GM12878 (cell line): ENCODE results near the gene ATN1. TPM values are rescaled to one million over a fixed set of nuclear protein-coding genes. Genes with fewer than 3 reads are reported as not detected.

Source experiments
- ATAC-seq: fragments of 200-7000 bp; cut with Tn5 transposase; 3 replicates; pipeline ENCODE4 v1.9.1; 2020; ENCODE audit warnings: mild to moderate bottlenecking, moderate library complexity
- BruUV-seq: library from RNA; stranded (reverse); fragments of 400-500 nt; replicated peaks from 2 replicates; lab custom pipeline; 2021; lab: Mats Ljungman, UMichigan
- CTCF ChIA-PET: fragments of 300-600 bp; sonication (Branson Sonifier 250); formaldehyde crosslinking; extraction: SDS; loops from one replicate; lab custom pipeline; 2021; ENCODE audit warnings: inconsistent platforms; lab: Yijun Ruan, JAX
- POLR2A ChIA-PET: fragments of 350-600 bp; formaldehyde crosslinking; extraction: SDS; loops from one replicate; lab custom pipeline; 2021; ENCODE audit warnings: inconsistent platforms; lab: Charles Lee
- RAD21 ChIA-PET: fragments of 300-600 bp; sonication (Branson Sonifier 250); formaldehyde crosslinking; loops from one replicate; lab custom pipeline; 2023; ENCODE audit warnings: antibody characterized with exemption; ENCODE audit not compliant: unreplicated experiment; lab: Charles Lee
- SMC1A ChIA-PET: fragments of 300-600 bp; sonication (Branson Sonifier 250); formaldehyde crosslinking; loops from one replicate; lab custom pipeline; 2023; ENCODE audit not compliant: unreplicated experiment, uncharacterized antibody; lab: Charles Lee
- DNase-seq: peaks from one replicate; pipeline ENCODE4 v3.0.0-alpha.2; 2011; ENCODE audit warnings: low read depth, low spot score
- FAIRE-seq: peaks from 3 replicates; lab custom pipeline; 2011; peaks lifted over from hg19 to GRCh38; lab: Jason Lieb, UNC
- H2AFZ ChIP-seq: 2 replicates; pipeline ENCODE4 v1.6.0; 2011; ENCODE audit warnings: low read depth, low read length, control low read depth; ENCODE audit not compliant: control insufficient read depth
- H3K27ac ChIP-seq: 2 replicates; pipeline ENCODE4 v1.5.1; 2011; ENCODE audit warnings: control low read depth; ENCODE audit not compliant: control insufficient read depth, insufficient read depth
- H3K27me3 ChIP-seq, 2 experiments: replicated peaks in 1 of 2; 2 replicates each; pipeline versions ENCODE4 v1.6.0 to v1.6.1; 2011; ENCODE audit warnings: low read length in 1 of 2; ENCODE audit not compliant: control insufficient read depth in 2 of 2, insufficient read depth in 2 of 2
- H3K36me3 ChIP-seq, 2 experiments: 2 replicates each; pipeline ENCODE4 v1.5.1; 2011; ENCODE audit warnings: low read length in 1 of 2; ENCODE audit not compliant: control insufficient read depth in 2 of 2, insufficient read depth in 2 of 2
- H3K4me1 ChIP-seq: 2 replicates; pipeline ENCODE4 v1.6.1; 2011; ENCODE audit warnings: mild to moderate bottlenecking, low read length, moderate library complexity, mixed read lengths; ENCODE audit not compliant: control insufficient read depth, insufficient read depth
- H3K4me2 ChIP-seq: 2 replicates; pipeline ENCODE4 v1.6.0; 2011; ENCODE audit warnings: control low read depth; ENCODE audit not compliant: control insufficient read depth, insufficient read depth
- H3K4me3 ChIP-seq: fragments of 200-600 bp; sonication (generic); 2 replicates; pipeline ENCODE4 v1.5.1; 2016
- H3K79me2 ChIP-seq: 2 replicates; pipeline ENCODE4 v1.6.0; 2011; ENCODE audit warnings: low read length; ENCODE audit not compliant: control insufficient read depth, insufficient read depth
- H3K9ac ChIP-seq: 2 replicates; pipeline ENCODE4 v1.8.0; 2011; ENCODE audit warnings: low read length, control low read depth, mixed read lengths; ENCODE audit not compliant: control insufficient read depth, insufficient read depth
- H3K9me3 ChIP-seq: replicated peaks from 3 replicates; pipeline ENCODE4 v1.5.1; 2011; ENCODE audit warnings: mild to moderate bottlenecking, low read length; ENCODE audit not compliant: control insufficient read depth, insufficient read depth
- H4K20me1 ChIP-seq: 2 replicates; pipeline ENCODE4 v1.6.0; 2011; ENCODE audit not compliant: control insufficient read depth, insufficient read depth
- CHD4 ChIP-seq: fragments of 200-600 bp; sonication (generic); IDR thresholded peaks from 2 replicates; pipeline ENCODE4 v1.6.1; 2016; ENCODE audit warnings: mild to moderate bottlenecking
- CUX1 ChIP-seq: IDR thresholded peaks from 2 replicates; pipeline ENCODE4 v1.6.1; 2012; ENCODE audit warnings: improper control_type of control experiment, low read depth, low read length; ENCODE audit not compliant: insufficient replicate concordance
- IKZF1 ChIP-seq: fragments of 450-650 bp; conservative IDR thresholded peaks from 2 replicates; pipeline ENCODE4 v1.6.1; 2017; ENCODE audit warnings: antibody characterized with exemption, mild to moderate bottlenecking
- IRF4 ChIP-seq: IDR thresholded peaks from 2 replicates; pipeline ENCODE4 v1.6.1; 2011; ENCODE audit warnings: low read depth, low read length
- IRF5 ChIP-seq: fragments of 450-650 bp; IDR thresholded peaks from 2 replicates; pipeline ENCODE4 v1.6.1; 2017; ENCODE audit warnings: borderline replicate concordance
- NFYB ChIP-seq: IDR thresholded peaks from 2 replicates; pipeline ENCODE4 v1.6.1; 2011; ENCODE audit warnings: low read depth, mild to moderate bottlenecking, low read length, improper control_type of control experiment, moderate library complexity; ENCODE audit not compliant: insufficient read depth
- POLR2AphosphoS2 ChIP-seq: IDR thresholded peaks from 2 replicates; pipeline ENCODE4 v1.6.1; 2011; ENCODE audit warnings: low read depth, mild to moderate bottlenecking, low read length, improper control_type of control experiment, moderate library complexity
- SKIL ChIP-seq: fragments of 450-650 bp; IDR thresholded peaks from 2 replicates; pipeline ENCODE4 v1.6.1; 2017; ENCODE audit warnings: mild to moderate bottlenecking, low read depth, inconsistent platforms; ENCODE audit not compliant: poor library complexity, severe bottlenecking
- SMC3 ChIP-seq: IDR thresholded peaks from 2 replicates; pipeline ENCODE4 v1.6.1; 2011; ENCODE audit warnings: low read length, improper control_type of control experiment, borderline replicate concordance
- TBL1XR1 ChIP-seq: IDR thresholded peaks from 2 replicates; pipeline ENCODE4 v1.6.1; 2012; ENCODE audit warnings: low read depth, low read length, improper control_type of control experiment
- TCF3 ChIP-seq: IDR thresholded peaks from 2 replicates; pipeline ENCODE4 v1.6.1; 2012; ENCODE audit warnings: low read depth, mild to moderate bottlenecking, low read length, borderline replicate concordance; ENCODE audit not compliant: insufficient read depth
- ZBED1 ChIP-seq: IDR thresholded peaks from 2 replicates; pipeline ENCODE4 v1.6.1; 2016; ENCODE audit warnings: borderline replicate concordance
- WGBS: methylation state at CpG from one replicate; pipeline ENCODE4 v1.1.6; 2016; ENCODE audit warnings: low lambda C conversion rate; ENCODE audit not compliant: insufficient replicate concordance, insufficient coverage; ENCODE audit errors: missing lambda C conversion rate; 5-methylcytosine and 5-hydroxymethylcytosine counted together
- in situ Hi-C: fragments of 300-500 bp; cut with MboI; formaldehyde crosslinking; loops from 9 replicates; pipeline ENCODE4 v1.14.3; 2018; ENCODE audit warnings: mixed read lengths
- intact Hi-C: fragments of 100-400 bp; cut with micrococcal nuclease; formaldehyde crosslinking; loops from one replicate; pipeline ENCODE4 v1.14.2; 2022; ENCODE audit not compliant: unreplicated experiment
- polyA plus RNA-seq, 11 experiments: library from polyadenylated mRNA; depleted of rRNA in 4 of 11; unstranded in 6 of 11; stranded (reverse) in 5 of 11; fragments of >200 nt; fragmentation: Nextera tagmentation in 4 of 11; fragmentation: Illumina TruSeq in 1 of 11; extraction: Ambion mirVana in 4 of 11; extraction: Trizol in 1 of 11; gene quantifications; 1 replicate in 1 of 11; 2 replicates in 10 of 11; pipeline versions ENCODE4 v1.2.1 to v1.2.3, GENCODE V29; 2011 to 2016; ENCODE audit warnings: inconsistent platforms in 2 of 11, missing spikeins in 2 of 11, low read depth in 1 of 11
- total RNA-seq, 4 experiments: library from RNA; depleted of rRNA in 3 of 4; stranded (reverse); fragments of >200 nt in 3 of 4; fragmentation: Illumina TruSeq in 1 of 4; extraction: Trizol in 1 of 4; gene quantifications; 2 replicates each; pipeline versions ENCODE4 v1.2.1 to v1.2.3, GENCODE V29; 2013 to 2021

Gene ATN1
- total and polyA plus RNA-seq, 10 of the 15 experiments (the other 5 are each of a cell fraction or from before 2014, with no cell fraction given): 0.08 to 44.5 (median 5.0) TPM

GRCh38 chr12:6980740-6981139 lies 53.0 kb downstream of the ATN1 start (continued):
- no peak for TF ChIP-seq SKIL
- no peak for TF ChIP-seq POLR2AphosphoS2
- no peak for TF ChIP-seq IKZF1
- TF ChIP-seq TBL1XR1: no peak

GRCh38 chr12:6981152-6982052 lies 53.6 kb downstream of the ATN1 start:
- no peak overlapping the region for H2AFZ ChIP-seq
- H3K27me3 ChIP-seq: no peaks in the 10 kb centered on the region
- H3K36me3 ChIP-seq: peaks cover 16 to 36% of the 10 kb centered on the region in 2 experiments
- no peak overlapping the region for H3K4me3 ChIP-seq
- CTCF ChIA-PET: no interaction called here
- no peak overlapping the region for H3K4me2 ChIP-seq
- FAIRE-seq (no peak), DNase-seq (no peak), ATAC-seq (no peak)
- H3K4me1 ChIP-seq: no peaks in the 10 kb centered on the region
- POLR2A ChIA-PET: no interaction called here
- no peak overlapping the region for H3K9ac ChIP-seq
- in situ Hi-C loops: no loop called here
- RAD21 ChIA-PET: no interaction called here
- intact Hi-C loops: no loop called here
- H3K27ac ChIP-seq: no peak overlapping the region
- no peaks in the 10 kb centered on the region for H4K20me1 ChIP-seq
- WGBS: 96% methylated on average over 8 of the region's 10 CpGs
- SMC1A ChIA-PET: no interaction called here
- no peaks in the 10 kb centered on the region for H3K9me3 ChIP-seq
- H3K79me2 ChIP-seq: no peaks in the 10 kb centered on the region
- TSS peak; percentile 53 for BruUV-seq
- TF ChIP-seq IRF5 (no peak), SMC3 (no peak), NFYB (no peak), CHD4 (no peak), IRF4 (no peak), TCF3 (no peak), TBL1XR1 (no peak), ZBED1 (no peak), CUX1 (no peak)
